Measurements from ENCODE around the gene PPP2R2C.

PPP2R2C gene

GRCh38 chr4:6446130-6446482 is 26.3 kb downstream of the PPP2R2C start:
- H3K4me3 ChIP-seq (ENCODE audit: control insufficient read depth, low read depth, low read length) = no peak overlapping the region
- no peak for TF ChIP-seq CTCF (IDR thresholded peaks at IDR 0.05; ENCODE audit: control insufficient read depth, insufficient read depth, low read depth, low read length, missing control alignments)
- DNase-seq (ENCODE audit: low read depth) = no peak

- no peak overlapping the region for H3K4me3 ChIP-seq (ENCODE audit: control insufficient read depth, low read depth, low read length)
- TF ChIP-seq CTCF (IDR thresholded peaks at IDR 0.05; ENCODE audit: control insufficient read depth, insufficient read depth, low read depth, low read length, missing control alignments) = no peak
- DNase-seq (ENCODE audit: low read depth) = no peak
Observed at GRCh38 chr4:6445403-6446129, 26.8 kb downstream of the PPP2R2C start.

GRCh38 chr4:6444582-6444981 is 27.8 kb downstream of the PPP2R2C start:
- no peak overlapping the region for H3K4me3 ChIP-seq (ENCODE audit: control insufficient read depth, low read depth, low read length)
- no peak for DNase-seq (ENCODE audit: low read depth)
- no peak for TF ChIP-seq CTCF (IDR thresholded peaks at IDR 0.05; ENCODE audit: control insufficient read depth, insufficient read depth, low read depth, low read length, missing control alignments)

- no peak for TF ChIP-seq CTCF (IDR thresholded peaks at IDR 0.05; ENCODE audit: control insufficient read depth, insufficient read depth, low read depth, low read length, missing control alignments)
- no peak for DNase-seq (ENCODE audit: low read depth)
- H3K4me3 ChIP-seq (ENCODE audit: control insufficient read depth, low read depth, low read length) = no peak overlapping the region
Observed at GRCh38 chr4:6443035-6444023, 29.1 kb downstream of the PPP2R2C start.

GRCh38 chr4:6442555-6442954 is 29.9 kb downstream of the PPP2R2C start:
- no peak for TF ChIP-seq CTCF (IDR thresholded peaks at IDR 0.05; ENCODE audit: control insufficient read depth, insufficient read depth, low read depth, low read length, missing control alignments)
- no peak for DNase-seq (ENCODE audit: low read depth)

GRCh38 chr4:6441758-6442157 is 30.7 kb downstream of the PPP2R2C start:
- no peak for TF ChIP-seq CTCF (IDR thresholded peaks at IDR 0.05; ENCODE audit: control insufficient read depth, insufficient read depth, low read depth, low read length, missing control alignments)
- no peak for DNase-seq (ENCODE audit: low read depth)

More at GRCh38 chr4:6442555-6442954, 29.9 kb downstream of the PPP2R2C start:
- no peak overlapping the region for H3K4me3 ChIP-seq (ENCODE audit: control insufficient read depth, low read depth, low read length)

More at GRCh38 chr4:6441758-6442157, 30.7 kb downstream of the PPP2R2C start:
- no peak overlapping the region for H3K4me3 ChIP-seq (ENCODE audit: control insufficient read depth, low read depth, low read length)
